ENCODE results near the gene PTPRE. TPM values are rescaled to one million over a fixed set of nuclear protein-coding genes. Genes with fewer than 3 reads are reported as not detected.

PTPRE gene
- total RNA-seq, 1 donor from 2014 or later: 3.6 TPM

DNA sequence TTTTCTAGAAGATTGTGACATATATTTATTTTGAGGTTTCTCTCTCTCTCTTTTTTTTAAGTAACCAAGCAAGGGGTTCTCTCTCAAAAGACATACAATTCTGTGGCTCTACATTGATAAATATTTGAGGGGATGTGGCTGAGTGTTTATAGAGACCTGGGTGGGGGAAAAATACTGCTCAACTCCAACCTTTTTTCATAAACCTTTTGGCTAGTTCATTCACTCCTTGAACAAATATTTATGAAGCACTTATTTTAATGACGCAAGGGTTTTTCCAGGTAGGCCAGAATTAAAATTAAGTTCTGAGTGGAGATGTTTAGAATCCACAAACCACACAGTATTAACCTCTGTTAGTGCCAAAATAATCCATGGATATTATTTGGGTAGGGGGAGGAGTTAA is 100.2 kb downstream of the PTPRE start:
- Mint-ChIP-seq H3K4me3 (no peak overlapping the region), H3K9me3 (no peaks in the 10 kb centered on the region)
- TF ChIP-seq, protein P1, sequence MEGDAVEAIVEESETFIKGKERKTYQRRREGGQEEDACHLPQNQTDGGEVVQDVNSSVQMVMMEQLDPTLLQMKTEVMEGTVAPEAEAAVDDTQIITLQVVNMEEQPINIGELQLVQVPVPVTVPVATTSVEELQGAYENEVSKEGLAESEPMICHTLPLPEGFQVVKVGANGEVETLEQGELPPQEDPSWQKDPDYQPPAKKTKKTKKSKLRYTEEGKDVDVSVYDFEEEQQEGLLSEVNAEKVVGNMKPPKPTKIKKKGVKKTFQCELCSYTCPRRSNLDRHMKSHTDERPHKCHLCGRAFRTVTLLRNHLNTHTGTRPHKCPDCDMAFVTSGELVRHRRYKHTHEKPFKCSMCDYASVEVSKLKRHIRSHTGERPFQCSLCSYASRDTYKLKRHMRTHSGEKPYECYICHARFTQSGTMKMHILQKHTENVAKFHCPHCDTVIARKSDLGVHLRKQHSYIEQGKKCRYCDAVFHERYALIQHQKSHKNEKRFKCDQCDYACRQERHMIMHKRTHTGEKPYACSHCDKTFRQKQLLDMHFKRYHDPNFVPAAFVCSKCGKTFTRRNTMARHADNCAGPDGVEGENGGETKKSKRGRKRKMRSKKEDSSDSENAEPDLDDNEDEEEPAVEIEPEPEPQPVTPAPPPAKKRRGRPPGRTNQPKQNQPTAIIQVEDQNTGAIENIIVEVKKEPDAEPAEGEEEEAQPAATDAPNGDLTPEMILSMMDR (conservative IDR thresholded peaks at IDR 0.05): no peak

DNA sequence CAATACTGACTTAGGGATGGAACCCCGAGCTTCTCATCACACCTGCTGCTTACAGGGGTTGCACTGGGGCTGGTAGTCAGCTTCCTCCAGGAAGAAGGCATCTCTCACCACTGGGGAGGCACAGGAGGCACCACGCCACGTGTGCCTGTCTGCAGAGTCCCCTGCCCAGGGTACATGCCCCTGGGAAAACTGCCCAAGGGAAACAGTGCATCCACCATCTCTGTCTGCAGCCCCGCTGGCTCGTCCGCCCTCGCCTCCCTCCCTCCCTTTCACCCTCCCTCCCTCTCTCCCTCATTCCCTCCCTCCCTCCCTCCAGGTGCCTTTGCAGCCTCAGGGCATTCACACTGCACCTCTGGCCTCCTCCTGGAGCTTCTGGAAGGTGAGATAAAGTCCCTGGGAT is 101.1 kb downstream of the PTPRE start:
- peaks cover 23% of the 10 kb centered on the region for H3K4me1 Mint-ChIP-seq (ENCODE audit: unreplicated experiment)
- no peaks in the 10 kb centered on the region for H3K9me3 Mint-ChIP-seq
- no peaks in the 10 kb centered on the region for H3K36me3 Mint-ChIP-seq
- H3K4me3 Mint-ChIP-seq: no peak overlapping the region
- H3K27ac Mint-ChIP-seq: no peak overlapping the region
- H3K27me3 Mint-ChIP-seq: peaks cover 52% of the 10 kb centered on the region
- no peak for DNase-seq (ENCODE audit: extremely low spot score, unreplicated experiment)
- TF ChIP-seq, protein P1 (conservative IDR thresholded peaks at IDR 0.05): no peak

More for the DNA sequence above, 100.2 kb downstream of the PTPRE start:
- Mint-ChIP-seq H3K27me3 (peaks cover 54% of the 10 kb centered on the region), H3K4me1 (ENCODE audit: unreplicated experiment) (peaks cover 24% of the 10 kb centered on the region), H3K36me3 (no peaks in the 10 kb centered on the region), H3K27ac (no peak overlapping the region)
- DNase-seq (ENCODE audit: extremely low spot score, unreplicated experiment): no peak

DNA sequence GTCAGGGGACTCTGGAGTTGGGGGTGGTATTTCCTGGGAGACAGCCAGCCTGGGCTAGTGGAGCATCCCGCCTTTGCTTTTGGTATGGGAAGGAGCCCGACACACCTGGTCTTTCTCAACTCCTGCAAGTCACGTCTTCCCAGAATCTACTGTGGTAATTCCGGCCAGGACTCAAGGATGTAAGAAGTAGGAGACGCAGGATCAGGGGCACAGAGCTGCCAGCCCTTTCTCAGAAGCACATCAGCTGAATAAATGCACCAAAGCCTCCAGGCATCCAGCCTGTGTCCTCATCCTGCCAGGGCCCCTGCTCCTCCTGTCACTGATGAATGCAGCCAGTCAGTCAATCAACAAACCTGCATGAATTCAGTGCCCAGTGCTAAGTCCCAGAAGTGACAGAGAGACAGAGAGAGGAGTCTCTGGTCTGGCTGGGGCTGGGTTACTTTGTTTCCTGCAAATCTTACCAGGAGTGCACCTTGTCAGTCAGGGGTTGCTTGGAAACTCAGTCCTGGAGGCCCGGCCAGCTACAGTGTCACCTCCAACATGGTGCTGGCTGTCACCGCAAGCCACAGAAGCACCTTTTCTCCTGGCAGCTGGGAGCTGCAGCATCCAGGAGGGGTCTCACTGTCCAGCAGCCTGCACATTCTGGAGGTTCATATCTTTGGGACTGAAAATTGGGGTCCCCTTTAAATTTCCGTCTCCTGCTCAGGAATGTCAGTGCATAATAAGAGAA is 101.8 kb downstream of the PTPRE start:
- Mint-ChIP-seq H3K4me1 (ENCODE audit: unreplicated experiment) (peaks cover 18% of the 10 kb centered on the region), H3K9me3 (no peaks in the 10 kb centered on the region), H3K27me3 (peaks cover 54% of the 10 kb centered on the region), H3K36me3 (no peaks in the 10 kb centered on the region), H3K4me3 (no peak overlapping the region), H3K27ac (no peak overlapping the region)
- no peak for DNase-seq (ENCODE audit: extremely low spot score, unreplicated experiment)
- TF ChIP-seq, protein P1 (conservative IDR thresholded peaks at IDR 0.05): no peak

DNA sequence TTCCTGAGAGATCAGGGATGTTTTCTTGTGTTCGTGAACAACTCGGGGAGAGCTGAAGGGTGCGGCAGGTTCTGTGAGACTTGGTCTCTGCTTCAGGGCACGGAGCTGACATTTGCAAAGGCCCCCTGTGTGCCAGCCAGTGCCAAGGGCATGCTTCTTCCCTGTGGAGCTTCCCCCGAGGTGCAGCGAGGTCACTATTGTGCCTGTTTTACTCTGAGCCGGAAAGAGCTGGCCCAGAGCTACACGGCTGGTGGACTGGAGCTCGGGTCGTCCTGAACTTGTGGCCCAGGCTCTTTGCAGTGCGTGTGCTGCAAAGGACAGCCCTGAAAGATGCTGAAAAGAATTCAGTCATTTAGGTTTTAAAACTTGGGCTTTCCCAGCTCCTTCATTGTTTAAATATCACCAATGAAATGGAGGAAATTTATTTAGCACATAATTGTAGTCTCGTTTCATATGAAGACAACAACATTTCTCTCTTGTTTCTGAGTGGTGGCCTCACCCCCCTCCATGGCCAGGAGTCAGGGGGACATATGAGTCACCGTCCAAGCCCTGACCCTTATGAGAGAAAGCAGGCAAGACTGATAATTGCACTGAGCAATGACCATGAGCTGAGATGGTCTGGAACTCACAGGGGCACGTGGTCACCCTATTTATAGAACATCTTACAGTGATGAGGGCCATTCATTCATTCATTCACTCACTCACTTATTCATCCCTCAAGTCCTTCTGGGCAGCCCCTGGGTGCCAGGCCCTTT is 102.6 kb downstream of the PTPRE start:
- no peak for DNase-seq (ENCODE audit: extremely low spot score, unreplicated experiment)
- Mint-ChIP-seq H3K9me3 (no peaks in the 10 kb centered on the region), H3K4me3 (no peak overlapping the region), H3K4me1 (ENCODE audit: unreplicated experiment) (peaks cover 18% of the 10 kb centered on the region), H3K27ac (no peak overlapping the region), H3K27me3 (peaks cover 50% of the 10 kb centered on the region), H3K36me3 (no peaks in the 10 kb centered on the region)
- TF ChIP-seq, protein P1 (conservative IDR thresholded peaks at IDR 0.05): no peak

DNA sequence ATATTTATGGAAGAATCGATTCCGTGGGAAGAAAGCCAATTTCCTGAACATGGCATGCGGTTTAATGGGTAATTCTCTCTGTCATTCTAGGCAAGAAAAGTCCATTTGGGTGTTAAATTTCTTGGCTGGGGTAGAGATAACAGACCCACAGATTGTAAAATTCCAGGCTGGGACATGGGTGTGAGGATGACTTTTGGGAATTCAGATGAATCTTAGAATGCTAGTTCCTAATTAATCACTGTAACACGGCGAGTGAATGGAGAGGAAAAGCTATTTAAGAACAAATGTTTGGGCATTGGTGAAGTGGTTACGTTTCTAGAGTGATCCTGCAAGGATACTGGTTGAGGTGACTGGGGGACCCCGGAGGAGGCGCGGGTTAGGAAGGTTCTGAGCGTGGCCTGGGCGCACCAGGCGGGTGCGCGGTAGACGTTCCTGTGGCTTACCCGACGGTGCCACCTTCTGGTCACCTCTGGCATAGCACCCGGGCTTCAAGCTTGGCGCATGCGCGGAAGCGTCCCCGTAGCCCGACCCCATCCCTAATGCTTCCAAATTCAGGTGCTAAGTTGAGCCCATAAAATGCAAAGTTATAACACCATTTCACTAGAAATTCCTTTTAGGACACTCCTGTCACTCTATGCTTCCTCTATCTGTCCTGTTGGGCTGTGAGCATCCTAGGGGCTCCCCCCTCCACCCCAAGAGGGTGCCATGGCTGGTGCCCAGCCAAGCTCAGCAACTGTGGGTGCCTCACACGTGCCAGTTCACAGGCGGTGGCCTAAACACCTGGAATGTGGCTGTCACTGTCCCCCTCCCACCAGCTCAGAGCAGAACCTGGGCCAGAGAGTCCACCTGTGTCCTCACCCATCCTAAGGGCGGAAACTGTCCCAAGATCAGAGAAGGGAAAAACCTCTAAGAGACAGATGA is 104.4 kb downstream of the PTPRE start:
- Mint-ChIP-seq H3K4me1 (ENCODE audit: unreplicated experiment) (peaks cover 17% of the 10 kb centered on the region), H3K36me3 (no peaks in the 10 kb centered on the region), H3K27ac (no peak overlapping the region), H3K4me3 (peak overlapping the region; percentile 55), H3K27me3 (peaks cover 39% of the 10 kb centered on the region), H3K9me3 (no peaks in the 10 kb centered on the region)
- peak; percentile 90 for DNase-seq (ENCODE audit: extremely low spot score, unreplicated experiment)
- TF ChIP-seq, protein P1 (conservative IDR thresholded peaks at IDR 0.05): peak; percentile 97

Measured in type B pancreatic cell (in vitro differentiated cells).